Smooth muscle cell (in vitro differentiated cells): ENCODE data around the gene PPP2R5C. TPM values are rescaled to one million over a fixed set of nuclear protein-coding genes. Genes with fewer than 3 reads are reported as not detected.

Source experiments
- DNase-seq: peaks from one replicate; lab custom pipeline; 2025; ENCODE audit not compliant: unreplicated experiment; lab: John Stamatoyannopoulos, UW
- H2AFZ ChIP-seq: fragments of 200-600 bp; sonication (generic); 2 replicates; pipeline ENCODE4 v1.6.0; 2016; ENCODE audit warnings: antibody characterized with exemption, low read depth, mild to moderate bottlenecking
- H3F3A ChIP-seq: fragments of 200-600 bp; sonication (generic); 2 replicates; pipeline ENCODE4 v1.6.0; 2017; ENCODE audit warnings: antibody characterized with exemption, low read depth
- H3K27ac ChIP-seq: fragments of 200-600 bp; sonication (generic); 2 replicates; pipeline ENCODE4 v1.5.1; 2016; ENCODE audit warnings: low read depth, mild to moderate bottlenecking
- H3K27me3 ChIP-seq: fragments of 200-600 bp; sonication (generic); 2 replicates; pipeline ENCODE4 v1.6.1; 2016; ENCODE audit warnings: low read depth, mild to moderate bottlenecking
- H3K36me3 ChIP-seq: fragments of 200-600 bp; sonication (generic); 2 replicates; pipeline ENCODE4 v1.5.1; 2016; ENCODE audit warnings: low read depth
- H3K4me1 ChIP-seq: fragments of 200-600 bp; sonication (generic); 2 replicates; pipeline ENCODE4 v1.5.1; 2016; ENCODE audit warnings: low read depth
- H3K4me2 ChIP-seq: fragments of 200-600 bp; sonication (generic); 2 replicates; pipeline ENCODE4 v1.6.0; 2016; ENCODE audit warnings: mild to moderate bottlenecking
- H3K4me3 ChIP-seq: fragments of 200-600 bp; sonication (generic); 2 replicates; pipeline ENCODE4 v1.5.1; 2016; ENCODE audit warnings: mild to moderate bottlenecking
- H3K79me2 ChIP-seq: fragments of 200-600 bp; sonication (generic); 2 replicates; pipeline ENCODE4 v1.6.0; 2016; ENCODE audit warnings: low read depth, mild to moderate bottlenecking
- H3K9ac ChIP-seq: fragments of 200-600 bp; sonication (generic); 2 replicates; pipeline ENCODE4 v1.6.0; 2016; ENCODE audit warnings: low read depth
- H3K9me3 ChIP-seq: fragments of 200-600 bp; sonication (generic); replicated peaks from 2 replicates; pipeline ENCODE4 v1.5.1; 2016; ENCODE audit warnings: low read depth
- H4K20me1 ChIP-seq: fragments of 200-600 bp; sonication (generic); 2 replicates; pipeline ENCODE4 v1.6.0; 2016; ENCODE audit warnings: low read depth
- CTCF ChIP-seq: fragments of 200-600 bp; sonication (generic); IDR thresholded peaks from 2 replicates; pipeline ENCODE4 v1.5.1; 2017; ENCODE audit warnings: borderline replicate concordance, mild to moderate bottlenecking, antibody characterized with exemption; ENCODE audit not compliant: insufficient read depth, poor library complexity, severe bottlenecking
- WGBS: methylation state at CpG from one replicate; pipeline ENCODE4 v1.1.7; 2016; ENCODE audit warnings: low lambda C conversion rate; 5-methylcytosine and 5-hydroxymethylcytosine counted together
- polyA plus RNA-seq: library from polyadenylated mRNA; unstranded; fragments of >200 nt; fragmentation: Nextera tagmentation; extraction: Ambion mirVana; gene quantifications from 2 replicates; pipeline ENCODE4 v1.2.1, GENCODE V29; 2016
- total RNA-seq: library from RNA; depleted of rRNA; stranded (reverse); fragments of >200 nt; gene quantifications from 2 replicates; pipeline ENCODE4 v1.2.3, GENCODE V29; 2014

Gene PPP2R5C
- total and polyA plus RNA-seq, 2 experiments from 2014 or later, result 63.6 to 92.7 TPM

- 87% methylated on average over 3 of the region's 3 CpGs for WGBS
- Histone ChIP-seq H4K20me1 (peaks cover 100% of the 10 kb centered on the region), H3K27me3 (no peaks in the 10 kb centered on the region)
Measured at GRCh38 chr14:101827286-101827685, 65.8 kb downstream of the PPP2R5C start.

GRCh38 chr14:101828046-101828445 is 66.5 kb downstream of the PPP2R5C start:
- Histone ChIP-seq H3K4me2 (peak overlapping the region; percentile 19), H3F3A (no peaks in the 10 kb centered on the region), H3K4me1 (no peaks in the 10 kb centered on the region), H3K79me2 (peaks cover 89% of the 10 kb centered on the region), H3K27me3 (no peaks in the 10 kb centered on the region), H4K20me1 (peaks cover 100% of the 10 kb centered on the region), H3K9me3 (no peaks in the 10 kb centered on the region), H3K9ac (no peak overlapping the region), H3K27ac (no peak overlapping the region), H3K36me3 (no peaks in the 10 kb centered on the region), H2AFZ (no peak overlapping the region), H3K4me3 (no peak overlapping the region)
- WGBS, result 72% methylated on average over 2 of the region's 2 CpGs
- no peak for TF ChIP-seq CTCF
- DNase-seq, result no peak

More at GRCh38 chr14:101827286-101827685, 65.8 kb downstream of the PPP2R5C start:
- no peaks in the 10 kb centered on the region for H3K36me3 ChIP-seq
- H3K9ac ChIP-seq, result no peak overlapping the region
- peak overlapping the region; percentile 19 for H3K4me2 ChIP-seq
- H3K4me1 ChIP-seq, result no peaks in the 10 kb centered on the region
- TF ChIP-seq CTCF, result no peak
- H3F3A ChIP-seq, result no peaks in the 10 kb centered on the region
- H3K4me3 ChIP-seq, result no peak overlapping the region
- DNase-seq, result no peak
- H3K79me2 ChIP-seq, result peaks cover 89% of the 10 kb centered on the region
- no peak overlapping the region for H3K27ac ChIP-seq
- no peak overlapping the region for H2AFZ ChIP-seq
- no peaks in the 10 kb centered on the region for H3K9me3 ChIP-seq

GRCh38 chr14:101830271-101830670 is 68.8 kb downstream of the PPP2R5C start:
- no peak for DNase-seq
- no peaks in the 10 kb centered on the region for H3K27me3 ChIP-seq
- no peak overlapping the region for H3K9ac ChIP-seq
- H3K4me1 ChIP-seq, result no peaks in the 10 kb centered on the region
- no peak overlapping the region for H3K4me2 ChIP-seq
- no peak overlapping the region for H3K4me3 ChIP-seq
- H3K9me3 ChIP-seq, result no peaks in the 10 kb centered on the region
- WGBS, result 95% methylated on average over 4 of the region's 4 CpGs
- peaks cover 92% of the 10 kb centered on the region for H3K79me2 ChIP-seq
- TF ChIP-seq CTCF, result no peak
- no peak overlapping the region for H2AFZ ChIP-seq
- peaks cover 100% of the 10 kb centered on the region for H4K20me1 ChIP-seq
- H3K36me3 ChIP-seq, result no peaks in the 10 kb centered on the region
- no peaks in the 10 kb centered on the region for H3F3A ChIP-seq
- no peak overlapping the region for H3K27ac ChIP-seq

GRCh38 chr14:101833045-101833444 is 71.5 kb downstream of the PPP2R5C start:
- Histone ChIP-seq H3F3A (no peaks in the 10 kb centered on the region), H2AFZ (no peak overlapping the region), H3K79me2 (peaks cover 93% of the 10 kb centered on the region), H3K9me3 (no peaks in the 10 kb centered on the region), H3K4me2 (no peak overlapping the region), H3K9ac (no peak overlapping the region), H3K36me3 (no peaks in the 10 kb centered on the region), H3K27ac (no peak overlapping the region), H4K20me1 (peaks cover 100% of the 10 kb centered on the region), H3K4me1 (no peaks in the 10 kb centered on the region), H3K4me3 (no peak overlapping the region), H3K27me3 (no peaks in the 10 kb centered on the region)
- 95% methylated on average over 11 of the region's 11 CpGs for WGBS
- no peak for TF ChIP-seq CTCF
- DNase-seq, result no peak
